GM12878 (cell line): ENCODE measurements around the gene LAMP1.

ENCODE experiments used
- BCLAF1 ChIP-seq: fragments of 450-650 bp; IDR thresholded peaks from 2 replicates; pipeline ENCODE4 v1.6.1; 2017; ENCODE audit warnings: antibody characterized with exemption, mild to moderate bottlenecking, moderate library complexity
- BHLHE40 ChIP-seq, 2 experiments: fragments of 450-650 bp in 1 of 2; IDR thresholded peaks; 2 replicates each; pipeline ENCODE4 v1.6.1; 2011 to 2017; ENCODE audit warnings: low read depth in 2 of 2, borderline replicate concordance in 1 of 2, improper control_type of control experiment in 1 of 2, low read length in 1 of 2, mild to moderate bottlenecking in 1 of 2
- CTCF ChIP-seq, 3 experiments: IDR thresholded peaks in 2 of 3; conservative IDR thresholded peaks in 1 of 3; 2 replicates each; pipeline ENCODE4 v1.5.1; 2011; ENCODE audit warnings: low read depth in 3 of 3, low read length in 3 of 3, mild to moderate bottlenecking in 3 of 3, control low read depth in 2 of 3, moderate library complexity in 2 of 3, inconsistent platforms in 1 of 3, mixed read lengths in 1 of 3; ENCODE audit not compliant: control insufficient read depth in 2 of 3, insufficient read depth in 1 of 3; ENCODE audit errors: extremely low read depth in 1 of 3
- MXI1 ChIP-seq: fragments of 150-350 bp; IDR thresholded peaks from 2 replicates; pipeline ENCODE4 v1.6.1; 2011; ENCODE audit warnings: low read depth, mild to moderate bottlenecking, inconsistent platforms, low read length, improper control_type of control experiment
- POU2F2 ChIP-seq: IDR thresholded peaks from 3 replicates; pipeline ENCODE4 v1.6.1; 2011; ENCODE audit warnings: low read depth, mild to moderate bottlenecking, low read length, borderline replicate concordance
- SP1 ChIP-seq: IDR thresholded peaks from one replicate; pipeline ENCODE4 v1.6.1; 2011; ENCODE audit warnings: low read depth, low read length
- SREBF2 ChIP-seq: IDR thresholded peaks from 2 replicates; pipeline ENCODE4 v1.6.1; 2012; ENCODE audit warnings: mild to moderate bottlenecking, low read length
- TF ChIP-seq, protein P1 (sequence below): IDR thresholded peaks from 2 replicates; pipeline ENCODE4 v1.6.1; 2011; ENCODE audit warnings: borderline replicate concordance, low read depth, mild to moderate bottlenecking, moderate library complexity, low read length; ENCODE audit not compliant: insufficient read depth, poor library complexity, severe bottlenecking

DNA sequence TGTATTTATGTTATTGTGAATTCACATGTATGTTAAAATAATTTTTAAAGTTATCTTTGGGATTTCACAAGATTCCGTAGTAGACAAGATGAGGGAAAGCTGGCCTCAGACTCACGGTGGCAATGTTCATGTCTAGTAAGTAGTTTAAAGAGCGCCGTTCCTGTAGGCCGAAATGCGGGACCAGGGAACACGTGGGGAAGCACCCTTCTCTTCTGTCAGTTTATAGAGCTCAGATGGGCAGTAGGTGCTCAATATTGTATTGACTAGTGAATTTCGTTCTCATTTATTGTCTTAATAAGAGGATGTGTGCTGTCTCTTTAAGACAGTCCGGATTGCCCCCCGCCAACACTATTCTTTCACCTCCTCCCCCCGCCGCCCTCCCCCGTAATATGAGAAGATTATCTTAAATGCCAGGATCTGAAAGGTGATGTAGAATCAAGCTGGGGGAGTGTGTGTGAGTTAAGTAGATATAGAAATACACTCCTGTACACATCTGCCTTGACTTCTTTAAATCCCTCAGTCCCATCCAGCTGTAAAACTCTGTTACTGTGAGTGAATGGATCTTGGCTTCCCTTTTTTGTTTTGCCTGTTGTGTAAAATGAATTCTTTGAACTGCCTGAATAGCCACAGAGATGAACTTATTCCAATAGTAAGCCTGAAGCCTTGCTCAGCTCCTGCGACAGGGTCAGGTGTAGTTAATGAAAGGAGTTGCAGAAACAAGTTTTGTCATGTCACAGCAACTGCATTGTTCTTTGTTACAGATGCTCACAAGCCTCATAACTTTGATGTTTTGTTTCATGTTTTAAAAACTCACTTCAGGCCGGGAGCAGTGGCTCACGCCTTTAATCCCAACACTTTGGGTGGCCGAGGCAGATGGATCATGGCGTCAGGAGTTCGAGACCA, 1.3 kb downstream of the LAMP1 start:
- TF ChIP-seq SP1 (no peak), POU2F2 (no peak), SREBF2 (no peak), BCLAF1 (no peak), MXI1 (no peak), BHLHE40 (IDR thresholded peaks at IDR 0.05; ENCODE audit: borderline replicate concordance in 1 of 2, low read depth in 2 of 2, low read length in 1 of 2) (no peak), CTCF (IDR thresholded peaks at IDR 0.05 in 2 of 3, conservative IDR thresholded peaks at IDR 0.05 in 1 of 3; ENCODE audit: control insufficient read depth in 2 of 3, extremely low read depth in 1 of 3, insufficient read depth in 1 of 3, low read depth in 3 of 3, low read length in 3 of 3) (no peak)
- TF ChIP-seq, protein P1, sequence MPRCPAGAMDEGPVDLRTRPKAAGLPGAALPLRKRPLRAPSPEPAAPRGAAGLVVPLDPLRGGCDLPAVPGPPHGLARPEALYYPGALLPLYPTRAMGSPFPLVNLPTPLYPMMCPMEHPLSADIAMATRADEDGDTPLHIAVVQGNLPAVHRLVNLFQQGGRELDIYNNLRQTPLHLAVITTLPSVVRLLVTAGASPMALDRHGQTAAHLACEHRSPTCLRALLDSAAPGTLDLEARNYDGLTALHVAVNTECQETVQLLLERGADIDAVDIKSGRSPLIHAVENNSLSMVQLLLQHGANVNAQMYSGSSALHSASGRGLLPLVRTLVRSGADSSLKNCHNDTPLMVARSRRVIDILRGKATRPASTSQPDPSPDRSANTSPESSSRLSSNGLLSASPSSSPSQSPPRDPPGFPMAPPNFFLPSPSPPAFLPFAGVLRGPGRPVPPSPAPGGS: no peak
